Measurements from ENCODE around the gene IQCH. TPM values are rescaled to one million over a fixed set of nuclear protein-coding genes. Genes with fewer than 3 reads are reported as not detected.

Gene IQCH
- total RNA-seq, 1 donor from 2014 or later = 1.5 TPM

GRCh38 chr15:67520321-67521028 is 265.9 kb downstream of the IQCH start:
- intact Hi-C loops (cut with DNase I) = no loop called here
- no peaks in the 10 kb centered on the region for H3K9me3 ChIP-seq
- TF ChIP-seq POLR2A (IDR thresholded peaks at IDR 0.05) (no peak), CTCF (IDR thresholded peaks at IDR 0.05) (no peak), POLR2AphosphoS5 (IDR thresholded peaks at IDR 0.05; ENCODE audit: insufficient read depth in 1 of 2, low read depth in 1 of 2) (no peak)

GRCh38 chr15:67521029-67521782 is 266.6 kb downstream of the IQCH start, which contains the start of gene C15orf61:
Gene C15orf61 (plus strand): TSS chr15:67521131. CDS start chr15:67521249, 118 bp downstream.
- Histone ChIP-seq H3K36me3 (no peaks in the 10 kb centered on the region), H3K4me3 (peak within 1 kb of the TSS; percentile 87 to 93), H3K27me3 (no peaks in the 10 kb centered on the region), H3K4me1 (peaks cover 34% of the 10 kb centered on the region), H3K9me3 (no peaks in the 10 kb centered on the region), H3K27ac (peak within 1 kb of the TSS; percentile 97)
- DNase-seq (ENCODE audit: extremely low spot score in 2 of 2) = no peak
- intact Hi-C loops (cut with DNase I) = no loop called here
- no peak for TF ChIP-seq CTCF (IDR thresholded peaks at IDR 0.05)
- peak in 1 of 2 donors; percentile 85 for TF ChIP-seq POLR2A (IDR thresholded peaks at IDR 0.05)
- peak in 1 of 2 donors; percentile 78 for TF ChIP-seq POLR2AphosphoS5 (IDR thresholded peaks at IDR 0.05; ENCODE audit: insufficient read depth in 1 of 2, low read depth in 1 of 2)

More at GRCh38 chr15:67520321-67521028, 265.9 kb downstream of the IQCH start:
- no peaks in the 10 kb centered on the region for H3K36me3 ChIP-seq
- H3K27me3 ChIP-seq = no peaks in the 10 kb centered on the region
- H3K4me1 ChIP-seq = peaks cover 34% of the 10 kb centered on the region
- no peak for DNase-seq (ENCODE audit: extremely low spot score in 2 of 2)
- H3K27ac ChIP-seq = peak overlapping the region; percentile 97
- peak overlapping the region; percentile 87 to 93 for H3K4me3 ChIP-seq

GRCh38 chr15:67521783-67522568 is 267.4 kb downstream of the IQCH start:
- peak overlapping the region; percentile 97 for H3K27ac ChIP-seq
- H3K4me1 ChIP-seq = peaks cover 34% of the 10 kb centered on the region
- H3K36me3 ChIP-seq = no peaks in the 10 kb centered on the region
- DNase-seq (ENCODE audit: extremely low spot score in 2 of 2) = no peak
- no peaks in the 10 kb centered on the region for H3K9me3 ChIP-seq
- no peaks in the 10 kb centered on the region for H3K27me3 ChIP-seq
- peak overlapping the region; percentile 87 to 93 for H3K4me3 ChIP-seq
- peak in 1 of 2 donors; percentile 85 for TF ChIP-seq POLR2AphosphoS5 (IDR thresholded peaks at IDR 0.05; ENCODE audit: insufficient read depth in 1 of 2, low read depth in 1 of 2)
- no peak for TF ChIP-seq POLR2A (IDR thresholded peaks at IDR 0.05)
- TF ChIP-seq CTCF (IDR thresholded peaks at IDR 0.05) = no peak
- intact Hi-C loops (cut with DNase I) = no loop called here

- H3K4me3 ChIP-seq = peak overlapping the region in 1 of 2 donors; percentile 93
- DNase-seq (ENCODE audit: extremely low spot score in 2 of 2) = no peak
- H3K27me3 ChIP-seq = no peaks in the 10 kb centered on the region
- H3K4me1 ChIP-seq = peaks cover 34% of the 10 kb centered on the region
- intact Hi-C loops (cut with DNase I) = no loop called here
- TF ChIP-seq POLR2A (IDR thresholded peaks at IDR 0.05) (no peak), POLR2AphosphoS5 (IDR thresholded peaks at IDR 0.05; ENCODE audit: insufficient read depth in 1 of 2, low read depth in 1 of 2) (no peak), CTCF (IDR thresholded peaks at IDR 0.05) (no peak)
- peaks cover 0 to 6% of the 10 kb centered on the region in 2 donors for H3K36me3 ChIP-seq
- H3K27ac ChIP-seq = no peak overlapping the region
- H3K9me3 ChIP-seq = no peaks in the 10 kb centered on the region
Observed at GRCh38 chr15:67523330-67523729, 268.7 kb downstream of the IQCH start.

Data from vagina (tissue), 2 donors.